Activated CD4-positive, CD25-positive, alpha-beta regulatory T cell treated with anti-CD3 and anti-CD28 coated beads, Interleukin-2, amount 50 U/mL, for 16 hours (primary cell): ENCODE data around the gene MLIP.
"Not testable (repeated sequence)": the region's sequence is repeated elsewhere in the genome, so short reads cannot be mapped to it uniquely, and the experiment has no call there.

Experiments
- DNase-seq: peaks from one replicate; pipeline ENCODE4 v3.0.0-alpha.2; 2020; ENCODE audit warnings: low read depth, low spot score

MLIP gene

GRCh38 chr6:54222217-54222616 is 111.0 kb downstream of the MLIP start:
- no peak for DNase-seq

GRCh38 chr6:54232703-54233102 is 121.5 kb downstream of the MLIP start:
- no peak for DNase-seq

GRCh38 chr6:54234539-54234938 is 123.3 kb downstream of the MLIP start:
- DNase-seq: no peak

GRCh38 chr6:54236984-54237383 is 125.7 kb downstream of the MLIP start:
- no peak for DNase-seq

GRCh38 chr6:54238396-54238795 is 127.2 kb downstream of the MLIP start:
- no peak for DNase-seq

GRCh38 chr6:54243699-54244098 is 132.5 kb downstream of the MLIP start:
- no peak for DNase-seq

GRCh38 chr6:54244430-54244829 is 133.2 kb downstream of the MLIP start:
- DNase-seq: no peak

GRCh38 chr6:54245265-54245664 is 134.0 kb downstream of the MLIP start:
- no peak for DNase-seq

- no peak for DNase-seq
Observed at GRCh38 chr6:54248319-54248718, 137.1 kb downstream of the MLIP start.

- no peak for DNase-seq
Observed at GRCh38 chr6:54248994-54249393, 137.8 kb downstream of the MLIP start.

- not testable (repeated sequence) for DNase-seq
Observed at GRCh38 chr6:54249812-54250211, 138.6 kb downstream of the MLIP start.

- DNase-seq: no peak
Observed at GRCh38 chr6:54252496-54252895, 141.3 kb downstream of the MLIP start.

GRCh38 chr6:54252916-54253315 is 141.7 kb downstream of the MLIP start:
- no peak for DNase-seq

- no peak for DNase-seq
Observed at GRCh38 chr6:54254886-54255285, 143.6 kb downstream of the MLIP start.

GRCh38 chr6:54255886-54256285 is 144.6 kb downstream of the MLIP start:
- DNase-seq: no peak

GRCh38 chr6:54260025-54260424 is 148.8 kb downstream of the MLIP start:
- no peak for DNase-seq

- no peak for DNase-seq
Observed at GRCh38 chr6:54262499-54262898, 151.3 kb downstream of the MLIP start.

- DNase-seq: no peak
Observed at GRCh38 chr6:54262971-54263370, 151.7 kb downstream of the MLIP start.

GRCh38 chr6:54264581-54265272 is 153.5 kb downstream of the MLIP start:
- no peak for DNase-seq

- DNase-seq: no peak
Observed at GRCh38 chr6:54266400-54266923, 155.2 kb downstream of the MLIP start.

GRCh38 chr6:54267798-54268197 is 156.6 kb downstream of the MLIP start:
- no peak for DNase-seq

GRCh38 chr6:54273214-54273820 is 162.1 kb downstream of the MLIP start:
- DNase-seq: no peak

- DNase-seq: no peak
Observed at GRCh38 chr6:54274383-54274782, 163.1 kb downstream of the MLIP start.
